ENCODE data around the gene FXYD4.
"Not testable (repeated sequence)": the region's sequence is repeated elsewhere in the genome, so short reads cannot be mapped to it uniquely, and the experiment has no call there.

- TF ChIP-seq CTCF, POLR2A (IDR thresholded peaks at IDR 0.05): not testable (repeated sequence)
Observed at GRCh38 chr10:43393186-43393585, 21.8 kb downstream of the FXYD4 start.
